GM06990 (cell line): Measurements from ENCODE around the gene GNAI3.

ENCODE experiments used
- DNase-seq: peaks from one replicate; pipeline ENCODE4 v3.0.0-alpha.2; 2011; ENCODE audit not compliant: insufficient read length; ENCODE audit errors: extremely low read depth
- H3K27me3 ChIP-seq: replicated peaks from 2 replicates; pipeline ENCODE4 v1.6.0; 2011; ENCODE audit warnings: low read length; ENCODE audit not compliant: control insufficient read depth, insufficient read depth
- H3K36me3 ChIP-seq: 2 replicates; pipeline ENCODE4 v1.5.1; 2011; ENCODE audit warnings: low read length; ENCODE audit not compliant: control insufficient read depth, insufficient read depth
- H3K4me3 ChIP-seq: replicated peaks from 2 replicates; pipeline ENCODE4 v1.5.1; 2011; ENCODE audit warnings: low read depth, mild to moderate bottlenecking, control low read depth, low read length
- CTCF ChIP-seq: IDR thresholded peaks from 2 replicates; pipeline ENCODE4 v1.5.1; 2011; ENCODE audit warnings: low read length, control low read depth, mild to moderate bottlenecking, inconsistent platforms; ENCODE audit not compliant: insufficient read depth, poor library complexity, severe bottlenecking

GNAI3 gene

GRCh38 chr1:109629372-109630030, 81.1 kb downstream of the GNAI3 start:
- no peak for DNase-seq
- H3K4me3 ChIP-seq = no peak overlapping the region
- H3K27me3 ChIP-seq = no peaks in the 10 kb centered on the region
- peaks cover 41% of the 10 kb centered on the region for H3K36me3 ChIP-seq
- TF ChIP-seq CTCF = no peak

DNA sequence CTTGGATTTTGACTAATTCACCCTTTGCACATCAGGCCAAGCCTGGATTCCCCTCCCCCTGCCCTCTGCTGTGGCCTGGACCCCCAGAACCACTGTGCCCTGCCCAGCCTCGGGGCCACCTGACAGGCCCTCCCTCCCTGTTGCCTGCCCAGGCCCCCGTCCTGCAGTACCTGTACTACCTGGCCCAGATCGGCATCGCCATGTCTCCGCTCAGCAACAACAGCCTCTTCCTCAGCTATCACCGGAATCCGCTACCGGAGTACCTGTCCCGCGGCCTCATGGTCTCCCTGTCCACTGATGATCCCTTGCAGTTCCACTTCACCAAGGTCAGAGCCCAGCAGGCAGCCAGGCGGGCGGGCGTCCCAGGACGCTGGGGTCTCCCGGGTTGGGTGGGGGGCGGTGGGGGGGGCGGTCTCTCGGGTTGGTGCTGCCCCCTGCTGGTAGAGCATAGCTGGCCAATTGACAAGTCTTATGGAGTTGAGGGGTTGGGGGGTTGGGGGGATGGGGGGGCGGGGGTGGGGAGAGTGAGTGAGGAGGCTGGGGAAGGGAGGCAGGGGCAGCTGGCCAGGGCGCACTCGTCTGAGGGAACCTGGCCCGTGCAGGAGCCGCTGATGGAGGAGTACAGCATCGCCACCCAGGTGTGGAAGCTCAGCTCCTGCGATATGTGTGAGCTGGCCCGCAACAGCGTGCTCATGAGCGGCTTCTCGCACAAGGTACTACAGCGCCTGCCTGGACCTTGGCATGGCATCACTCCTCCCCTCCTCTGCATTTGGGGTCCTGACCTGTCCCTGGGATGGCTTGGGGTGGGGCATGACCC, 81.9 kb downstream of the GNAI3 start:
- peaks cover 41% of the 10 kb centered on the region for H3K36me3 ChIP-seq
- H3K27me3 ChIP-seq = no peaks in the 10 kb centered on the region
- no peak for DNase-seq
- H3K4me3 ChIP-seq = no peak overlapping the region
- TF ChIP-seq CTCF = no peak

- Histone ChIP-seq H3K4me3 (no peak overlapping the region), H3K36me3 (peaks cover 41% of the 10 kb centered on the region), H3K27me3 (no peaks in the 10 kb centered on the region)
- DNase-seq = no peak
- TF ChIP-seq CTCF = no peak
Observed at GRCh38 chr1:109630898-109631512, 82.6 kb downstream of the GNAI3 start.

- Histone ChIP-seq H3K27me3 (no peaks in the 10 kb centered on the region), H3K4me3 (no peak overlapping the region), H3K36me3 (peaks cover 39% of the 10 kb centered on the region)
- no peak for DNase-seq
- TF ChIP-seq CTCF = no peak
Observed at GRCh38 chr1:109631513-109632505, 83.4 kb downstream of the GNAI3 start.

DNA sequence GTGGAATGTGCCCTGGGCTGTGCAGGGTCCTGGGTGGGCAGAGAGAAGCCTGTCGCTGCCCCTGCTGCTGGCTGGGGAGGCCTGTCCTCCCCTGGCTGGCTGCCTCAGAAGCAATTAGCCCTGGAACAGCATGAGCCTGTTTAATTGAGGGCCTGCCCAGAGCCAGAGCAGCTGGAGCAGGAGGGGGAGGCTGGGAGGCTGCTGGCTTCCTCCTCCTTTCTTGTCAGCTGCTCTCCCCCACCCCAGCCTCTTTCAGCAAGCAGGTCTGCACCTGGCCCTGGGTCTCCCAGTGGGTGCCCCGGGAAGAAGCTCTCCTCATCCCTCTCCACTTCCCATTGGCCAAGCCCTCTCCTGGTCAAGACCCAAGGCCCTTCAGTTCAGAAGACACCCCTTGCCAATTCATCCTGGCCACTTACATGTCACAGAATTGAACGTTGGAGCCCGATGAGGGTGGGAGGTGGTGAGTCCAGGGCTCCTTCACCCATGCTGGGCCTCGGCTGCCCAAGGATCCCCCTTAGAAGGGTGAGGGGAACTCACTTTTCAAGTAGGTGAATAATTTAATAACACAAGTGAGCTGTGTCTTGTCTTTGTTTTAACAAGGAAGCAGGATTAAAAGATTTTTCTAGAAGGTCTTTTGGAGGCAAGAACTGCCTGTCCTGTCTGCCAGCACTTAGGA, 84.4 kb downstream of the GNAI3 start:
- Histone ChIP-seq H3K27me3 (no peaks in the 10 kb centered on the region), H3K36me3 (peaks cover 30% of the 10 kb centered on the region), H3K4me3 (no peak overlapping the region)
- no peak for TF ChIP-seq CTCF
- DNase-seq = no peak
